Left ventricle myocardium inferior (tissue), 1 donor: ENCODE results near the gene GPR137C. TPM values are rescaled to one million over a fixed set of nuclear protein-coding genes. Genes with fewer than 3 reads are reported as not detected.
"Not testable (repeated sequence)": the region's sequence is repeated elsewhere in the genome, so short reads cannot be mapped to it uniquely, and the experiment has no call there.

Source experiments
- DNase-seq: peaks from one replicate; pipeline ENCODE4 v3.0.0-alpha.2; 2020
- H3K27ac ChIP-seq: fragments of 200-600 bp; replicated peaks from 2 replicates; pipeline ENCODE4 v1.8.0; 2021
- H3K27me3 ChIP-seq: fragments of 200-600 bp; 2 replicates; pipeline ENCODE4 v1.8.0; 2021; ENCODE audit warnings: low read depth
- H3K36me3 ChIP-seq: fragments of 200-600 bp; 2 replicates; pipeline ENCODE4 v1.8.0; 2021
- H3K4me1 ChIP-seq: fragments of 200-600 bp; 2 replicates; pipeline ENCODE4 v1.8.0; 2021
- H3K4me3 ChIP-seq: fragments of 200-600 bp; 2 replicates; pipeline ENCODE4 v1.8.0; 2021; ENCODE audit warnings: mild to moderate bottlenecking, moderate library complexity
- H3K9me3 ChIP-seq: fragments of 200-600 bp; replicated peaks from 2 replicates; pipeline ENCODE4 v1.8.0; 2021
- intact Hi-C: fragments of 100-400 bp; cut with micrococcal nuclease; formaldehyde crosslinking; loops from one replicate; pipeline ENCODE4 v1.11.0; 2022
- total RNA-seq: library from RNA; stranded (reverse); fragmentation: NEBNext Ultra II Directional; extraction: Animal tissue kit (Norgen Biotek cat#: 25700); gene quantifications from one replicate; pipeline ENCODE4 v1.2.1, GENCODE V29; 2021
- TF ChIP-seq, protein P1 (sequence below): fragments of 200-600 bp; IDR thresholded peaks from 2 replicates; pipeline ENCODE4 v1.8.0; 2021; ENCODE audit warnings: antibody characterized with exemption, mild to moderate bottlenecking, borderline replicate concordance
- donor health status: DM: no; HTN: yes; CAD: no; lungs with severe emphysema.

The GPR137C gene
- total RNA-seq, 1 donor from 2014 or later = 1.2 TPM

DNA sequence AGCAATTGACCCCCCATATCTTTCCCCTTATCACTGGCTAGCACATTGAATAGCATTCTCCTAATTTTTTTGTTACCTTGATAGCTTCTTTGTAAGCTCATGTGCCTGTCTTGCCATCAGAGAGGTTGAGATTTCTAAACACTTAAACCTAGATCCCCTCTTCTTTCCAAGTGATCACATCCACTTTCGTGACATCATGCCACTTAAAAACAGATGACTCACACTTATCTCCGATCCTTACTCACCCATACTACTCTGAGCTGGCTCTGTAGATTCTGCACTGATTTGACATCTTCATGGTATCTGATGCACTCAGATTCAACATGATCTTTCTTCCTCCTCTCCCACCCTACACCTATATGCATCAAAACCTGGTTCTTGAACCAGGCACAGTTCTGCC lies 10.5 kb downstream of the GPR137C start:
- TF ChIP-seq, protein P1, sequence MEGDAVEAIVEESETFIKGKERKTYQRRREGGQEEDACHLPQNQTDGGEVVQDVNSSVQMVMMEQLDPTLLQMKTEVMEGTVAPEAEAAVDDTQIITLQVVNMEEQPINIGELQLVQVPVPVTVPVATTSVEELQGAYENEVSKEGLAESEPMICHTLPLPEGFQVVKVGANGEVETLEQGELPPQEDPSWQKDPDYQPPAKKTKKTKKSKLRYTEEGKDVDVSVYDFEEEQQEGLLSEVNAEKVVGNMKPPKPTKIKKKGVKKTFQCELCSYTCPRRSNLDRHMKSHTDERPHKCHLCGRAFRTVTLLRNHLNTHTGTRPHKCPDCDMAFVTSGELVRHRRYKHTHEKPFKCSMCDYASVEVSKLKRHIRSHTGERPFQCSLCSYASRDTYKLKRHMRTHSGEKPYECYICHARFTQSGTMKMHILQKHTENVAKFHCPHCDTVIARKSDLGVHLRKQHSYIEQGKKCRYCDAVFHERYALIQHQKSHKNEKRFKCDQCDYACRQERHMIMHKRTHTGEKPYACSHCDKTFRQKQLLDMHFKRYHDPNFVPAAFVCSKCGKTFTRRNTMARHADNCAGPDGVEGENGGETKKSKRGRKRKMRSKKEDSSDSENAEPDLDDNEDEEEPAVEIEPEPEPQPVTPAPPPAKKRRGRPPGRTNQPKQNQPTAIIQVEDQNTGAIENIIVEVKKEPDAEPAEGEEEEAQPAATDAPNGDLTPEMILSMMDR = no peak
- Histone ChIP-seq H3K27me3 (no peaks in the 10 kb centered on the region), H3K9me3 (peaks cover 18% of the 10 kb centered on the region), H3K4me3 (no peak overlapping the region), H3K4me1 (no peaks in the 10 kb centered on the region), H3K27ac (no peak overlapping the region), H3K36me3 (no peaks in the 10 kb centered on the region)
- DNase-seq = no peak
- intact Hi-C loops = no loop called here

GRCh38 chr14:52568454-52568853 lies 15.8 kb downstream of the GPR137C start:
- peaks cover 51% of the 10 kb centered on the region for H3K9me3 ChIP-seq
- H3K4me1 ChIP-seq, H3K36me3 ChIP-seq, DNase-seq, H3K4me3 ChIP-seq, H3K27me3 ChIP-seq, H3K27ac ChIP-seq, intact Hi-C loops: not testable (repeated sequence)

GRCh38 chr14:52575858-52576257 lies 23.2 kb downstream of the GPR137C start:
- Histone ChIP-seq H3K27me3 (no peaks in the 10 kb centered on the region), H3K4me1 (no peaks in the 10 kb centered on the region), H3K4me3 (no peak overlapping the region), H3K9me3 (peaks cover 43% of the 10 kb centered on the region), H3K36me3 (no peaks in the 10 kb centered on the region), H3K27ac (no peak overlapping the region)
- TF ChIP-seq, protein P1 = no peak
- DNase-seq = no peak
- intact Hi-C loops = no loop called here

DNA sequence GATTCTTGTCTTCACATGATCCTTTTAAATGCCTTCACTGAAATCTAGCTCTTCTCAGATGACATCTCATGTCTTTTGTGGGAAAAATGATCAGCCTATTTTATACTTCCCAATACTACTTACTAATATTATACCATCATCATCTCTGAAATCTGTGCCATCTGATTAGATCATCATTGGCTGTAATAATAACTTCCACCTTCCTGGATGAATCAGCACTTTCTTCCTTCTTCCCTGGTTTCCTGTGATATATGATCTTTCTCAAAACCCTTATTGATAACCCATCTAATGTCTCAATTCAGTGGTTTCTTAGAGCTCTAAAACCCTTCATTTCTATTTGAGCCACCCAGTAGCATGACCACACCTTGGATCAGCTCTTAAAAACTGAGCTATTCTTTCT lies 30.9 kb downstream of the GPR137C start:
- DNase-seq = no peak
- no peaks in the 10 kb centered on the region for H3K36me3 ChIP-seq
- TF ChIP-seq, protein P1 = no peak
- H3K9me3 ChIP-seq = no peaks in the 10 kb centered on the region
- no peak overlapping the region for H3K4me3 ChIP-seq
- H3K4me1 ChIP-seq = no peaks in the 10 kb centered on the region
- no peaks in the 10 kb centered on the region for H3K27me3 ChIP-seq
- intact Hi-C loops = no loop called here
- H3K27ac ChIP-seq = no peak overlapping the region

GRCh38 chr14:52589646-52590045 lies 37.0 kb downstream of the GPR137C start:
- H3K4me1 ChIP-seq = no peaks in the 10 kb centered on the region
- no peaks in the 10 kb centered on the region for H3K36me3 ChIP-seq
- H3K4me3 ChIP-seq = no peak overlapping the region
- H3K27ac ChIP-seq = no peak overlapping the region
- no peaks in the 10 kb centered on the region for H3K27me3 ChIP-seq
- intact Hi-C loops = no loop called here
- TF ChIP-seq, protein P1 = no peak
- no peak for DNase-seq
- peaks cover 25% of the 10 kb centered on the region for H3K9me3 ChIP-seq

DNA sequence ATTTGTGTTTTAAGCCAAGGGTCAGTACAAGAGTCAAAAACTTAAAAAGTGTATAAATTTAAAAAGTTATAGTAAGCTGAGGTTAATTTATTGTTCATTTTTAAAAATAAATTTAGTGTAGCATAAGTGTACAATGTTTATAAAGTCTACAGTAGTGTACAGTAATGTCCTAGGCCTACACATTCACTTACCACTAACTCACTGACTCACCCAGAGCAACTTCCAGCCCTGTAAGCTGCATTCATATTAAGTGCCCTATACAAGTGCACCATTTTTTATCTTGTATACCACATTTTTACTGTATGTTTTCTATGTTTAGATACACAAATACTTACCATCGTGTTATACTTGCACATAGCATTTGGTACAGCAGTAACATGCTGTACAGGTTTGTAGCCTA lies 37.7 kb downstream of the GPR137C start:
- H3K27ac ChIP-seq = no peak overlapping the region
- TF ChIP-seq, protein P1 = no peak
- no peaks in the 10 kb centered on the region for H3K36me3 ChIP-seq
- intact Hi-C loops = no loop called here
- no peaks in the 10 kb centered on the region for H3K4me1 ChIP-seq
- no peaks in the 10 kb centered on the region for H3K27me3 ChIP-seq
- no peak overlapping the region for H3K4me3 ChIP-seq
- H3K9me3 ChIP-seq = peaks cover 32% of the 10 kb centered on the region
- DNase-seq = no peak
